Measurements from ENCODE around the gene CD47. TPM values are rescaled to one million over a fixed set of nuclear protein-coding genes. Genes with fewer than 3 reads are reported as not detected.

CD47 gene
- total RNA-seq, 1 experiment from 2014 or later = 42.5 TPM

- Histone ChIP-seq H3K4me3 (replicated peaks in 1 of 2; ENCODE audit: low read depth in 1 of 2, low read length in 2 of 2) (no peak overlapping the region), H3K9me2 (ENCODE audit: insufficient read depth) (no peaks in the 10 kb centered on the region), H3K4me1 (ENCODE audit: control insufficient read depth in 1 of 2, insufficient read depth in 2 of 2, low read length in 2 of 2) (no peaks in the 10 kb centered on the region), H3K27ac (ENCODE audit: low read depth, low read length) (no peak overlapping the region), H3K9me3 (ENCODE audit: control insufficient read depth in 1 of 2, insufficient read depth in 1 of 2, low read depth in 1 of 2, low read length in 2 of 2) (no peaks in the 10 kb centered on the region), H3K4me2 (ENCODE audit: low read length) (no peak overlapping the region), H3K9ac (ENCODE audit: low read length) (no peak overlapping the region), H3K27me3 (ENCODE audit: insufficient read depth, low read length) (no peaks in the 10 kb centered on the region), H3K36me3 (ENCODE audit: control insufficient read depth in 1 of 2, insufficient read depth in 2 of 2, low read length in 2 of 2) (no peaks in the 10 kb centered on the region), H4K20me1 (ENCODE audit: insufficient read depth) (no peaks in the 10 kb centered on the region), H3K79me2 (ENCODE audit: insufficient read depth, low read length) (no peaks in the 10 kb centered on the region), H2AFZ (ENCODE audit: low read depth, low read length, poor library complexity, severe bottlenecking) (no peak overlapping the region)
- ATAC-seq (no peak), DNase-seq (ENCODE audit: low read depth, low spot score) (no peak)
- RAD21 ChIA-PET (ENCODE audit: low non-redundant PET in 1 of 2, low total read pairs in 2 of 2, uncharacterized antibody in 2 of 2, unreplicated experiment in 2 of 2) = no interaction called here
- no TSS peak for BruUV-seq (replicated peaks)
- TF ChIP-seq MAX (IDR thresholded peaks at IDR 0.05) (no peak), ELF1 (IDR thresholded peaks at IDR 0.05; ENCODE audit: borderline replicate concordance, low read depth) (no peak), SRF (IDR thresholded peaks at IDR 0.05; ENCODE audit: low read depth) (no peak), CEBPB (IDR thresholded peaks at IDR 0.05; ENCODE audit: low read depth) (no peak), ATF3 (IDR thresholded peaks at IDR 0.05) (no peak), SIN3A (IDR thresholded peaks at IDR 0.05; ENCODE audit: low read depth) (no peak), CTCF (IDR thresholded peaks at IDR 0.05 in 2 of 3, conservative IDR thresholded peaks at IDR 0.05 in 1 of 3; ENCODE audit: borderline replicate concordance in 1 of 3, insufficient read depth in 1 of 3, low read depth in 2 of 3, low read length in 2 of 3) (no peak), SP1 (IDR thresholded peaks at IDR 0.05; ENCODE audit: low read depth) (no peak), POLR2A (IDR thresholded peaks at IDR 0.05; ENCODE audit: borderline replicate concordance, extremely low read depth, insufficient read depth, insufficient read length) (no peak), EZH2phosphoT487 (IDR thresholded peaks at IDR 0.05; ENCODE audit: borderline replicate concordance) (no peak), ZBTB33 (IDR thresholded peaks at IDR 0.05; ENCODE audit: extremely low read depth, insufficient replicate concordance, low read length) (no peak), POLR2AphosphoS5 (IDR thresholded peaks at IDR 0.05; ENCODE audit: low read depth, low read length) (no peak), EGR1 (IDR thresholded peaks at IDR 0.05; ENCODE audit: low read depth) (no peak)
- CTCF ChIA-PET = no interaction called here
- POLR2A ChIA-PET = no interaction called here
- intact Hi-C loops (cut with micrococcal nuclease) = no loop called here
These were observed 69.7 kb downstream of the CD47 start for GRCh38 chr3:108021131-108021530.
